RPMI8226 (cell line): ENCODE results near the gene DNAJB5.
"Not testable (repeated sequence)": the region's sequence is repeated elsewhere in the genome, so short reads cannot be mapped to it uniquely, and the experiment has no call there.

Experiments
- DNase-seq: peaks from one replicate; pipeline ENCODE4 v3.0.0-alpha.2; 2015

DNAJB5 gene

DNA sequence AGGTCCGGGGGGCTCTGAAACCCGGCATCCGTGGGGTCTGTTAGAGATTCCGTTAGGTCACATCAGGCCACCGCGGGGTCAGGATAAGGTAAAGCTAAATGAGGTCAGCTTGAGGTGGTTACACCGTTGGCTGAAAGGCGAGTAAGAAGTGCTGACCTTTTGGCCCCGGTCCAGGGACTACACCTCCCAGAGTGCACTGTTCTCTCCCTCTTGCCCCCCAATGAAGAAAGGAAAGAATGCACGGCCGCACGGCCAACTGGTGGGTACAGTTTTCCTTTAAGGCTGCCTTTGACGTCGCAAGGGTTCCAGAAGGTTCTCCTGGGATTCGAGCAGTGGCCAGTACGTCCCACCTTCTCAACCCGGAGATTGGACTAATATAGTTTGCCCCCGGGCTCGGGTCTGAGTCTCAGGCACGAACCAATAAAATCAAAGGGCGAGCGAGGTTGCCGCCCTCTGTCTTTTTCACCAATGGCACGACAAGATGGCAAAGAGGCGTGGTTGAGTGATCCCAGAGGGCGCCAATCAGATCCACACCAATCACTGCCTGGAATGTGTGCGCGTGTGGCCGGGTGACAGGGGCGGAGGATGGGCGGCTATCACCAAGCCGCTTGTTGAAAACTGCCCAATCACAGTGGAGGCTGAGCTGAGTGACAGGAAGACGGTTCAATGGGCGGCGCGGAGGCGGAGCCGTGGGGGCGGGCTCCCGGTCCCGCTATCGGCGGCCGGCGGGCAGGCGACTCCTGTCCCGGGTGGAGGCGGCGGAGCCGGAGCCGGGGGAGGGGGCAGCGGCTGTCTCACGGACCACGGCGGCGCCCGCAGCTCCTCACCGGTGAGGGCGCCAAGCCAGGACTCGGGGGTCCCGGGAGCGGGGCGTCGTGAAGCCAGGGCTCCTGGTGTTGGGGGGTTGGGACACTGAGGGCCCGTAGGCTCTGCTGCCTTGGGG, at the start of gene DNAJB5:
DNAJB5 (plus strand) TSS at position 743 of the 943 bp plus-strand sequence. CDS start 886 bp downstream, outside the sequence.
- DNase-seq = peak; percentile 98

GRCh38 chr9:34939989-34940388, 49.6 kb upstream of the DNAJB5 start:
- DNase-seq = not testable (repeated sequence)

DNA sequence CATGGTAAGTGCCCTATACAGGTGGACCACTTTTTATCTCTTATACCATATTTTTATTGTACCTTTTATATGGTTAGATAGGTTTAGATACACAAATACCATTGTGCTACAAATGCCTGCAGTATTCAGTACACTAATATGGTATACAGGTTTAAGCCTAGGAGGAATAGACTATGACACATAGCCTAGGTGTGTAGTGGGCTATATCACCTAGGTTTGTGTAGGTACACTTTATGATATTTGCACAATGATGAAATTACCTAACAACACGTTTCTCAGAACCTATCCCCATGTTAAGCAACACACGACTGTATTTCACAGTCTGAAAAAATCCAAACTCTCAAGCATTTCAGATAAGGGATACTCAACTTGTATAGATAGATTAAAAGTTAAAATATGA, 41.1 kb upstream of the DNAJB5 start:
- DNase-seq = no peak

DNA sequence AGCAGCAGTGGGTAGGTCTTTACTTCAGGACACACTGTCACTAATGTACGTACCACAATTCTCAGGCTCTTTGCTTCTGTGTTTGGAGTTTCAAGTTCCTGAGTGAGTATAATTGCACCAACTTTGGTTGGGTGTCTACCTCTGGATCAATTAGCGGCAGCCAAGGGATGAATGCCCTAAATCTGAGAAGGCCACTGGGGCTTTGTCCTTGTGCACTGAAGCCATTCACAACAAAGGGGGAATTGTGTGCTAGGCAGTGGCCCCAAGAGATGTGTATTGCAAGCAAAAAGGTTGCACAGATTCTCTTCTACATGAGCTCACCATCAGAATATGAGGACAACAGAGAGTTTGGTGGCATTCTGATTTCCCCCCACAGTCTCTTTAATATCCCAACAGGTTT, 35.3 kb upstream of the DNAJB5 start:
- DNase-seq = no peak

GRCh38 chr9:34956066-34956465, 33.5 kb upstream of the DNAJB5 start:
- DNase-seq = not testable (repeated sequence)

- DNase-seq = no peak
Measured at GRCh38 chr9:34956648-34957047, 32.9 kb upstream of the DNAJB5 start.

GRCh38 chr9:34957492-34958410, 31.8 kb upstream of the DNAJB5 start, which contains the start of gene PHF24:
Gene PHF24 (plus strand): TSS chr9:34958285. CDS start chr9:34971299, 13,014 bp downstream.
- DNase-seq = peak; percentile 12

GRCh38 chr9:34958411-34958982, 31.0 kb upstream of the DNAJB5 start:
- no peak for DNase-seq

- DNase-seq = no peak
Measured at GRCh38 chr9:34959461-34959860, 30.1 kb upstream of the DNAJB5 start.

- DNase-seq = no peak
Measured at GRCh38 chr9:34961574-34962490, 27.7 kb upstream of the DNAJB5 start.

- DNase-seq = no peak
Measured at GRCh38 chr9:34962546-34962945, 27.0 kb upstream of the DNAJB5 start.

- DNase-seq = no peak
Measured at GRCh38 chr9:34963552-34963951, 26.0 kb upstream of the DNAJB5 start.

DNA sequence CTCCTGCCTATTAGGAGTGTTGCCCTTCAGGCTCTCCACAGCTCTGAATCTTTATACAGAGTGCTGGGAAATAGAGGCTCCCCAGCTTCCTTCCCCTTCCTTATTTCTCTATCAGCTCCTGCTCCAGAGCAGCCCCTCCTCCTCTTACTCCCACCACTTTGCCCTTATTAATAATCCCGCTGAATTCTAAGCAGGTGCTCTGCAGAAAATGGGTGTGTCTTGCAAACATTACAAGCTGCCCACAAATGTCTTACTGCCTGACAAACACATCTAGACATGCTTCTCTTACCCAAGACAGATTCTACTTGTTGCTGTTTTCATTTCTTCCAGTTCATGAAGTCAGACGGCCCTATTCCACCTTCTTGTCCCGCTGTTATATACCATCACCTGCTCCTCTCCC, 25.1 kb upstream of the DNAJB5 start:
- DNase-seq = no peak

DNA sequence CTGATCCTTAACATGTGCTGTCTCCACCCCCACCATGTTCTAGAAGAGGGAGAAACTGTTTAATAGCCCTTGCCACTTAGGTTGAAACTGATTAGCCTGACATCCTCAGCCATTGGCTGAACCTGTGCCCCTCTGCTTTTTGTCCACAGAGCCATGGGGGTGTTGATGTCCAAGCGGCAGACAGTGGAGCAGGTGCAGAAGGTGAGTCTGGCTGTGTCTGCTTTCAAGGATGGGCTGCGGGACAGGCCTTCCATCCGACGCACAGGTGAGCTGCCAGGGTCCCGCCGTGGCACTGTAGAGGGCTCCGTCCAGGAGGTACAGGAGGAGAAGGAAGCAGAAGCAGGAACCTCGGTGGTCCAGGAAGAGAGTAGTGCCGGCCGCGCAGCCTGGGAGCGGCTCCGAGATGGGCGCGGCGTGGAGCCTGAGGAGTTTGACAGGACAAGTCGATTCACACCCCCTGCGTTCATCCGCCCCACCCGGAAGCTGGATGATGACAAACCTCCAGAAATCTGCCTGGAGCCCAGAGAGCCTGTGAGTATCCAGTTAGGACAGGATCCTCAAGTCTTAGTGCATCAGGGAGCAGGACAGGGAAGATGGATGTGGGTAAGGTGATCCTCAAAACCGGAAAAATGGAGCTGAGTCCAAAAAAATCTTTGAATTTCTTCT, 18.3 kb upstream of the DNAJB5 start:
- no peak for DNase-seq

- DNase-seq = no peak
Measured at GRCh38 chr9:34974664-34975063, 14.9 kb upstream of the DNAJB5 start.

DNA sequence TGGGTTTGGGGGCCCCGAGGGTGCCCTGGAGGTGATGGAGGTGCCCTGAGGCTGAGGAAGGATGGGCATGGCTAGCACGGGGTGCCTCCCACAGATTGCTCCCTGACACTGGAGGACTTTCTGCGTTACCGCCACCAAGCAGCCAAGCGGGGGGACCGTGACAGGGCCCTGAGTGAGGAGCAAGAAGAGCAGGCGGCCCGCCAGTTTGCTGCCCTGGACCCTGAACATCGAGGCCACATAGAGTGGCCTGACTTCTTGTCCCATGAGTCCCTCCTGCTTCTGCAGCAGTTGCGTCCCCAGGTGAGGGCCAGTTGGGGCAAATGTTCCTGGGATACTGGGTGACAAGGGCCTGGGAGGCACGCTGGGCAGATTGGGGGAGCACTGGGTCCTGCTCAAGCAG, 13.1 kb upstream of the DNAJB5 start:
- no peak for DNase-seq

GRCh38 chr9:34976992-34977391, 12.6 kb upstream of the DNAJB5 start:
- DNase-seq = no peak

GRCh38 chr9:34980181-34980761, 9.3 kb upstream of the DNAJB5 start:
- no peak for DNase-seq

DNA sequence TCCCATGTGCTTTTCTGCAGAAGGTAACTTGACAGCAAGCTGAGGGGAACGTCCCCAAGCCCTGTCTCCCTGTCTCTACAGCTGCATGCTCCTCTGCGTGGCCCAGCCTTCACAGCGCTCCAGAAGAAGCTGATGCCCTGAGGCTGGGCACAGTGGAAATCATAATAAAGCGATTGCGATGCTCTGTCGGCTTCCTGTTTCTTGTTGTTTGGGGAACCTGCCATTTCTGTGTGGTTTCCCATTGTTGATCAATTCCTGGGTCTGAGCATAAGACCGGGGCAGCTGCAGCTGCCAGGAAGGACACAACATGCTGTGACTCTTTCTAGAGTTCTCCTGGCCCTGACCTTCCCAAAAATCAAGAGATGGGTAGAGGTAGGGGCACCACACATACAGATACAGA, 7.2 kb upstream of the DNAJB5 start:
- no peak for DNase-seq

DNA sequence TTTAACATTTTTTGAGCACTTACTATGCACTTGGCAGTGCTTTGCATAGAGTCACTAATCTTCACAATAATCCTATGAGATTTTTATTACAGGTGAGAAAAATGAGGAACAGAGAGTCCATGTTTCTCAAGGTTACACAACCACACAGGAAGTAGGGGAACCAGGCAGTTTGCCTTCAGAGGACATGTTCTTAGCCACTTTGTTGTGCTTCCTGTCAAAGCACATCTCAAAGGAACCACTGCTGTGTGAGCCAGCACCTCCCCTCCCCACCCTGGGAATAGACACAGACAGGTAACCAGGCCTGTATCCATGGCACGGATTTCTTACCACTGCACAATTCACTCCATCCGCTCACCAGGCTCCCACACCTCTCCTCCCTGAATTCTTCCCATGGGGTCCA, 6.3 kb upstream of the DNAJB5 start:
- DNase-seq = peak; percentile 69

DNA sequence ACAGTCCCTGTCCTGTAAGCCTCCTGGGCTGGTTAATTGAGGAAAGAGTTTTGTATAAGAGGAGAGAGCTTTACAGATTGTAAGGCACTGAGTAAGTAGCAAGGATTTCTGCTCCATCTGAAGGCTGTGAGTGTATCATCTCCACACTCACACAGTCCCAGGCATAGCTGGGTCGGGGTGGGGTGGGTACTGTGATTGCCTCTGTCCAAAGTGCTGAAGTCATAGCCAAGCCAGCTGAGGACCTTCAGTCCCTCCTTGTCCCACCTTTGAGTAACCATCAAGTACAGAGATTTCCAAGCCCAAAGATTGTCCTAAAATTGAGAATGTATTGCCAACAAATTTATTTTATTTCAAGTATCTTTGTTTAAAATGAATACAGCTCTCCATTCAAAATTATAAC, 5.5 kb upstream of the DNAJB5 start:
- peak; percentile 39 for DNase-seq
